ENCODE results near the gene ZNRF3.
"Not testable (repeated sequence)": the region's sequence is repeated elsewhere in the genome, so short reads cannot be mapped to it uniquely, and the experiment has no call there.

GRCh38 chr22:28908810-28909209 lies 25.4 kb downstream of the ZNRF3 start:
- TF ChIP-seq, protein P1, sequence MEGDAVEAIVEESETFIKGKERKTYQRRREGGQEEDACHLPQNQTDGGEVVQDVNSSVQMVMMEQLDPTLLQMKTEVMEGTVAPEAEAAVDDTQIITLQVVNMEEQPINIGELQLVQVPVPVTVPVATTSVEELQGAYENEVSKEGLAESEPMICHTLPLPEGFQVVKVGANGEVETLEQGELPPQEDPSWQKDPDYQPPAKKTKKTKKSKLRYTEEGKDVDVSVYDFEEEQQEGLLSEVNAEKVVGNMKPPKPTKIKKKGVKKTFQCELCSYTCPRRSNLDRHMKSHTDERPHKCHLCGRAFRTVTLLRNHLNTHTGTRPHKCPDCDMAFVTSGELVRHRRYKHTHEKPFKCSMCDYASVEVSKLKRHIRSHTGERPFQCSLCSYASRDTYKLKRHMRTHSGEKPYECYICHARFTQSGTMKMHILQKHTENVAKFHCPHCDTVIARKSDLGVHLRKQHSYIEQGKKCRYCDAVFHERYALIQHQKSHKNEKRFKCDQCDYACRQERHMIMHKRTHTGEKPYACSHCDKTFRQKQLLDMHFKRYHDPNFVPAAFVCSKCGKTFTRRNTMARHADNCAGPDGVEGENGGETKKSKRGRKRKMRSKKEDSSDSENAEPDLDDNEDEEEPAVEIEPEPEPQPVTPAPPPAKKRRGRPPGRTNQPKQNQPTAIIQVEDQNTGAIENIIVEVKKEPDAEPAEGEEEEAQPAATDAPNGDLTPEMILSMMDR (IDR thresholded peaks at IDR 0.05): not testable (repeated sequence)
- not testable (repeated sequence) for TF ChIP-seq POLR2A (IDR thresholded peaks at IDR 0.05)
